ENCODE data around the gene SLC37A3. TPM values are rescaled to one million over a fixed set of nuclear protein-coding genes. Genes with fewer than 3 reads are reported as not detected.

The SLC37A3 gene
- total RNA-seq, 6 donors from 2014 or later: 28.5 to 71.7 (median 39.0) TPM

GRCh38 chr7:140398821-140399220 lies 491 bp upstream of the SLC37A3 start:
- WGBS, 2 donors: 75 to 79% methylated on average over 10 of the region's 10 CpGs
- DNase-seq: no peak

DNA sequence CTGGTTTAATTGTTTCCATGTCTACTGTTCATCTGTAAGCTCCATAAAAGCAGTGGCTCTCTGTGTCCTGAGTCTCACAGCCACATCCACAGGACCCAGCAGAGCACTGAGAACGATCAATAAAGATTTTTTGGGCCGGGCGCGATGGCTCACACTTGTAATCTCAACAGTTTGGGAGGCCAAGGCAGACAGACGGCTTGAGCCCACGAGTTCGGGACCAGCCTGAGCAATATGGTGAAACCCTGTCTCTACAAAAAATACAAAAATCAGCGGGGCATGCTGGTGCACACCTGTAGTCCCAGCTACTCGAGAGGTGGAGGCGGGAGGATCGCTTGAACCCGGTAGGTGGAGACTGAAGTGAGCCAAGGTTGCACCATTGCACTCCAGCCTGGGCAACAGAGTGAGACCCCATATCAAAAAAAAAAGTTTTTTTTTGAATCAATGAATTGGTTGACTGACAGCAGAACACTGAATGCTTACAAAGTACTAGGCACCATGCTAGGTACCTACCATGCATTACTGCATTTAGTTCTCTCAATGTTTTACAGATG lies 4.5 kb downstream of the SLC37A3 start:
- DNase-seq (no peak), ATAC-seq (ENCODE audit: low FRiP score in 2 of 2) (no peak)
- H3K36me3 ChIP-seq: no peaks in the 10 kb centered on the region
- no peak for TF ChIP-seq POLR2AphosphoS5 (IDR thresholded peaks at IDR 0.05)
- no peak for TF ChIP-seq POLR2A (IDR thresholded peaks at IDR 0.05)
- no peak for TF ChIP-seq CTCF (IDR thresholded peaks at IDR 0.05)
- TF ChIP-seq EP300 (IDR thresholded peaks at IDR 0.05): no peak
- H3K27me3 ChIP-seq: no peaks in the 10 kb centered on the region
- 96 to 97% methylated on average over 12 of the region's 12 CpGs for WGBS, 2 donors
- H3K9me3 ChIP-seq: no peaks in the 10 kb centered on the region
- H3K27ac ChIP-seq: no peak overlapping the region
- peaks cover 9 to 19% (median 15%) of the 10 kb centered on the region in 4 donors for H3K4me1 ChIP-seq
- no peak overlapping the region for H3K4me3 ChIP-seq

More at GRCh38 chr7:140398821-140399220, 491 bp upstream of the SLC37A3 start:
- H3K36me3 ChIP-seq: no peaks in the 10 kb centered on the region
- peak overlapping the region in 3 of 4 donors; percentile 85 to 99 (median 89) for H3K4me3 ChIP-seq
- H3K27ac ChIP-seq: no peak overlapping the region
- peaks cover 7 to 21% (median 14%) of the 10 kb centered on the region in 4 donors for H3K4me1 ChIP-seq
- no peaks in the 10 kb centered on the region for H3K27me3 ChIP-seq
- no peak for ATAC-seq (ENCODE audit: low FRiP score in 2 of 2)
- H3K9me3 ChIP-seq: no peaks in the 10 kb centered on the region
- TF ChIP-seq POLR2A (IDR thresholded peaks at IDR 0.05): no peak
- no peak for TF ChIP-seq CTCF (IDR thresholded peaks at IDR 0.05)
- TF ChIP-seq POLR2AphosphoS5 (IDR thresholded peaks at IDR 0.05): no peak
- no peak for TF ChIP-seq EP300 (IDR thresholded peaks at IDR 0.05)

GRCh38 chr7:140391634-140392033 lies 6.7 kb downstream of the SLC37A3 start:
- peak overlapping the region in 1 of 4 donors; percentile 74 for H3K27ac ChIP-seq
- no peaks in the 10 kb centered on the region for H3K9me3 ChIP-seq
- peaks cover 5 to 12% (median 9%) of the 10 kb centered on the region in 4 donors for H3K4me1 ChIP-seq
- WGBS, 2 donors: 71 to 80% methylated on average over 1 of the region's 1 CpG
- H3K36me3 ChIP-seq: no peaks in the 10 kb centered on the region
- H3K4me3 ChIP-seq: no peak overlapping the region
- ATAC-seq (ENCODE audit: low FRiP score in 2 of 2) (no peak), DNase-seq (no peak)
- TF ChIP-seq EP300 (IDR thresholded peaks at IDR 0.05) (no peak), POLR2AphosphoS5 (IDR thresholded peaks at IDR 0.05) (no peak), POLR2A (IDR thresholded peaks at IDR 0.05) (no peak), CTCF (IDR thresholded peaks at IDR 0.05) (no peak)
- H3K27me3 ChIP-seq: no peaks in the 10 kb centered on the region

DNA sequence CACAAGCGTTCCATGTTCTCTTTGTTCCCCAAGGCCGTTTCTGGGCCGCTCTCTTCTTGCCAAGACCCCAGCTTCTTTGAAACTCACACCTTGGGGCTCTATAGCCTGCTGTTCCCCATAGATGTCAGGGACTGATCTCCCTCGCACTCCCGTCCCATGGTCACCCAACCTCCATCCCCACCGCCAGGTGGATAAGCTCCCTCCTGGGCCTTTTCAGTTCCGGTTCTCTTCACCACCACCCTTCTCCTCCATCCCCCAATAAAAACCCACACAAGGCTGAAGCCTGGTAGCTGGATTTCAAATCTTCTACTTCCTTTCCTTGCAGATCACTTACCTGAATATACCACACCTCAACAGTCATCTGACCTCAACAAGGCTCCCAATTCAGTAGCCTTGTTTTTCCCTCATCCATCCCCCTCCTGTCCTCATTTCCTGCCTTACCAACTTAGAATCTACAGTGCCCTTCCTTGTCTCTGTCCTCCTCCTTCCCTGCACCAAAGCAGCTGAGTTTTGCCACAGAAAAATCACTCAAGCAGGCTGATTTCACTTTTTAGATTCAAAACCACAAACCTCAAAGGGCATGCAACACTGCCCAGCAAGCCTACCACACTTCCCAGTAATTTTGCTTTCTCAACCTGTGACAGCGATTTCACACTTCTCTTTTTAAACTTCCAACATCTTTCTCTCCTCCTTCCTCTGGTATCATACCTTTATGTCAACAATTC lies 7.7 kb downstream of the SLC37A3 start:
- H3K27me3 ChIP-seq: no peaks in the 10 kb centered on the region

GRCh38 chr7:140390034-140390433 lies 8.3 kb downstream of the SLC37A3 start:
- ATAC-seq (ENCODE audit: low FRiP score in 2 of 2): peak in 1 of 2 donors; percentile 20
- no peak for DNase-seq
- WGBS, 2 donors: 83 to 94% methylated on average over 4 of the region's 4 CpGs
- Histone ChIP-seq H3K4me3 (no peak overlapping the region), H3K4me1 (peaks cover 8 to 12% (median 10%) of the 10 kb centered on the region in 4 donors), H3K9me3 (no peaks in the 10 kb centered on the region), H3K36me3 (no peaks in the 10 kb centered on the region), H3K27me3 (no peaks in the 10 kb centered on the region), H3K27ac (peak overlapping the region in 2 of 4 donors; percentile 29 to 74)
- no peak for TF ChIP-seq EP300 (IDR thresholded peaks at IDR 0.05)
- TF ChIP-seq POLR2A (IDR thresholded peaks at IDR 0.05): no peak
- TF ChIP-seq CTCF (IDR thresholded peaks at IDR 0.05): no peak
- no peak for TF ChIP-seq POLR2AphosphoS5 (IDR thresholded peaks at IDR 0.05)

More for the DNA sequence above, 7.7 kb downstream of the SLC37A3 start:
- no peaks in the 10 kb centered on the region for H3K9me3 ChIP-seq
- no peaks in the 10 kb centered on the region for H3K36me3 ChIP-seq
- 79 to 89% methylated on average over 8 of the region's 8 CpGs for WGBS, 2 donors
- H3K4me1 ChIP-seq: peaks cover 2 to 6% (median 5%) of the 10 kb centered on the region in 4 donors
- DNase-seq: peak in 1 of 2 donors; percentile 23
- H3K27ac ChIP-seq: peak overlapping the region in 2 of 4 donors; percentile 29 to 74
- H3K4me3 ChIP-seq: no peak overlapping the region
- ATAC-seq (ENCODE audit: low FRiP score in 2 of 2): peak; percentile 49 to 51
- no peak for TF ChIP-seq POLR2A (IDR thresholded peaks at IDR 0.05)

Data from upper lobe of left lung (tissue), 6 donors.